ENCODE results near the gene NOL4L.

Gene NOL4L

DNA sequence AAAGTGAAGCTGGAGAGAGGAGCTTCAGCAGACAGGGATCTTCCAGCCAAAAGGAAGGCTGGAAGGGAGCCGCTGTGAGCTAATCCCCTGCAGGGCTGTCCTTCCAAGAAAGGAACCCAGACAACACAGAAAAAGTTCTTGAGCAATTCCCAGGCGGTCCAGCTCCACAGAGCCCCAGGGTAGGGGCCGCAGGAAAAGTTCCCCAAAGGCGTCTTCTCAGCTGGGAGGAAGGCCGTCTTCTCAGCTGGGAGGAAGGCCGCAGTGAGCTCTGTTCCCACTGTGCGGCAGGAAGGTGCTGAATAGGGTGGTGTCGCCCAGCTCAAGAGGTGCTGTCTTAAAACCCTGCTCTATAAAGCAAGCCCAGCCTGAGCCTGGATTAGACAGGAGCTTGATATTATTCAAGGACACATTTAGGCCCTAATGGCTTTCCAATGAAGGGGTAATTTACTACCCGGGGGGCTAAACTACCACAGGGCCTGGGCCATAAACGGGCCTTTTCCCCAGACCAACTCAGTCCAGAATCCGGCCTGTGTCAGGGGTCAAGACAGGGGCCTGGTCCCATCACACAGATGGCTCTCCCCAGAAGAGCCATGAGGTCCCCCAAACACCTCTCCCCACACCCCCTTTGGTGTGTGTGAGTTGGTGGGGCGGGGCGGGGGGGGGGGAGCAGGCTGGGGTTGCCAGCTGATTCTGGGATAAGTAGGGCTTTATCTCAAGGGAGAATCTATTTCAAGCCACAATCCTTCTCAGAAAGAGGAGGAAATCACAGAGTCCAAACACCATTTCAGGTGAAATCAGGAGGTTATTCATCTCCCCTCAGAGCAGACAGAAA, 103.6 kb downstream of the NOL4L start:
- DNase-seq = no peak

DNA sequence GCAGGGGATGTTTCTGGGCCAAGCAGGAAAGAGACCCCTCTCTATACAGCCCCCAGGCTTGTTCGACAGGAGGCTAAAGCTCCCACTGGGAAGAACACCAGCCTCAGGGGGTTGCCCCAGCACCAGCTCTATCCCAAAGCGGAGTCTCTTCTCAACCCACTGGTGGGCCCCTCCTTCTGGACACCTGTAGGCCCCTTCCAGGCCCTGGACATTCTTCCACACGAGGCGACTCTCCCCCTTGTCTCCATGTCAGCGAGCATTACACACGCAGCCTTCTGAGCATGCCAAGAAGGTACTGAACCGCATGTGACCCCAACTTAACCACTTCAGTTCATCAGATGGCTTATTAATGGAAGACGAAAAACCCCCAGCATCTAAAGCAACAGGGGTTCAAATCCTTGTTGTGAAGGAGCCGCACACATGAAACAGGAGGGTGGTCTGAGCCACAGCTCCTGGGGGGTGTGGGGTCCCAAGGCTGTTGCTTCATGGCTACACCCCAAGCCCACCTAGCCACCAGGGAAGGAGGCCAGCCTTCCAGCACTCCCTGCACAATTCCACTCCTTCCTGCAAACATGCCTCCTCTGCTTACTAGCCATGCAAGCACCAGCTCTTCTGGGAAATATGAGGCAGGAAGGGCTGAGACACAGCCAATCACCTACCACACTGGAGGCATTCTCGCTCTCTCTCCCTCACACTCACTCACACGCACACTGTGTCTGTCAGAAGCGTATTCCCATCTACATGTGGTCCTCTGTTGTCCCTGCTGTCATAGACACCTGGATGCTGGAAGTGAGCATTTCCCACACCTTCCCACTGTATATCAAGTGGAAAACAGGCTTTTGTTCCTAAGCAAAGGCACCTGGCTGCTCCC, 104.5 kb downstream of the NOL4L start:
- DNase-seq = no peak

DNA sequence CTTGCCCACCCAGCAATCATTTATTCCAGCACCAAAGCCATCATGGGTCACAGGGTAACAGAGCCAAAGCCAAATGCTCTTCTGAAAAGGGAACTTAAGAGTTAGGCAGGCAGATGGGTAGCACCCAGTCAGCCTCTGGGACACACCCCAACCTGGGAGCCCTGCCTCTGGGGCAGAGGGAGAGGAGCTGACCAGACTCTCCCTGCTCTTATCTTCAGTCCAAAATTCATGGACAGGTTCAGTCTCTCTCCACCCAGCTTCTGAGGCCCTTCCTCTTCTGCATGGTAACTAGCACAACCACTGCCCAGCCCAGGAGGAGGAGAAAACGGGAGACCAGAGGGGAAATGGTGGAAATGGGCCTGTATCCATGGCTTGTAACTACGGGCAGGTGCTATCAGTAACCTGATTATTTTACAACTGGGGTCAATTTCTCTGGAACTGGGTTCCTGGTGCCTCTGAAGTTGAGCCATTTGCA, 105.4 kb downstream of the NOL4L start:
- DNase-seq = no peak

DNA sequence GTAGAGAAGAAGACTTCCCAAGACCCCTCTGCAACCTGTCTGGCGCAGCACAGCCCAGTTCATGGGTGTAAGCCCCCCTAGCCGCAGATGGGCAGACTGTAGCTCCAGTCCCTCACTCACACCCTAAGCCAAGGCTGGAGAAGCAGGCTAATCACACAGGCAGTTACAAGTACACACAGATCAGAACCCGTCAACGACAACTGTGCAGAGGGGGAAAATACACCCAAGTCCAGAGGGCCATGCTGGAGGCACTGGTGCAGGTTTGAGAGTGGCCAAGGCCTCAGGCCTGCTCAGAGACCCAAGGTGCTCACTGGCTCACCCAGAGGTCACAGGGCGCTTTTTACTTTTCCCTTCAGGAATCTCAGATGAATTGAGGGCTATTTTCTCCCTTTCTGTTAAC, 106.1 kb downstream of the NOL4L start:
- no peak for DNase-seq

DNA sequence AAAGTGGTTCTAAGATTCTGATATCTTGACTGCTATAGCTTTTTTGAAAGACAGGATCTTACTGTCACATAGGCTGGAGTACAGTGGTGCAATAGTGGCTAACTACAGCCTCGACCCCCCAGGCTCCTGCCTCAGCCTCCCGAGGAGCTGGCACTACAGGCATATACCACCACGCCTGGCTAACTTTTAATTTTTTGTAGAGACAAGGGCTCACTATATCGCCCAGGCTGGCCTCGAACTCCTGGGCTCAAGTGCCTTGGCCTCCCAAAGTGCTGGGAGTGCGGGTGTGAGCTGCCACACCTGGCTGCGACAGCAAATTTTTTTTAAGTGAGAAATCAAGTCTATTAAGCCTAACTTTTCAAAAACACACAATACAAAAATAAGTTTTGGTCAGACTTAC, 106.6 kb downstream of the NOL4L start:
- DNase-seq = no peak

DNA sequence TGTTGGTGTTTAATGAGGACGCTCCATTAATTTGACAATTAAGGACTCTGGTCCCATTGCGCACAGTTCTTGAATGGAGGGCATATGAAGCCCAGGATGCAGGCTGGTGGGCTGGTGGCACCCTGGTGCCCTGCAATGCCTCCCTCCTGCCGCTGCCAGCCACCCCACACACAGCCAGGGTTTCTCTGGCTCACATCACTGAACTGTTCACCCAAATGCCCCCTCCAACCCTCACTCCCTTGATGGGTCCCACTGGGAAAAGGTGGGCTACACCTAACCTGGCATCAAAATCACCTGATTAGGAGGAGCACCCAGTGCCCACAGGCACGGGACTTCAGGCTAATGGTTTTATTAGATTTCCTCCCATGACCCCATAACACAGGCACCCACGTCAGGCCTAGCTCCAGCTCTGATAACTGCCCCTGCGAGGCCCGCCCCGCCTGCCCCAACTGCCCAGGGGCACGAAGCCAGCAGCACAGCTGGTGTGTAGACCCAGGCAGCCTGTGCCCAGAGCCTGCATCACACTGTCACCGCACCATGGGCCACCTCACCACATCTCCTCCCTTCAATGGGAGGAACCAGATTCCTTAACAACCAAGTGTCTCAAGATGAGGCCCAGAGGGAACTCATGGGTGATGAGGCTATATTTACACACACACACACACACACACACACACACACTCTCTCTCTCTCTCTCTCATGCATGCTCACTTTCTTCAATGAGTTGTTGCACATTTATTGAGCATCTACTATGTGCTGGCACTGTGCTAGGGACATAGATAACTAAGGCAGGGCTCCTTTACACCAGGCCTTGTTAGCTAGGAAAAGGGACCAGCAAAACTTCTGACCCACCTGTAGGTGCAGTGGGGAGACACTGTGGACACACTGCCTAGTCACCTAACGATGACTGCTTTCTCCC, 107.3 kb downstream of the NOL4L start:
- DNase-seq = no peak

DNA sequence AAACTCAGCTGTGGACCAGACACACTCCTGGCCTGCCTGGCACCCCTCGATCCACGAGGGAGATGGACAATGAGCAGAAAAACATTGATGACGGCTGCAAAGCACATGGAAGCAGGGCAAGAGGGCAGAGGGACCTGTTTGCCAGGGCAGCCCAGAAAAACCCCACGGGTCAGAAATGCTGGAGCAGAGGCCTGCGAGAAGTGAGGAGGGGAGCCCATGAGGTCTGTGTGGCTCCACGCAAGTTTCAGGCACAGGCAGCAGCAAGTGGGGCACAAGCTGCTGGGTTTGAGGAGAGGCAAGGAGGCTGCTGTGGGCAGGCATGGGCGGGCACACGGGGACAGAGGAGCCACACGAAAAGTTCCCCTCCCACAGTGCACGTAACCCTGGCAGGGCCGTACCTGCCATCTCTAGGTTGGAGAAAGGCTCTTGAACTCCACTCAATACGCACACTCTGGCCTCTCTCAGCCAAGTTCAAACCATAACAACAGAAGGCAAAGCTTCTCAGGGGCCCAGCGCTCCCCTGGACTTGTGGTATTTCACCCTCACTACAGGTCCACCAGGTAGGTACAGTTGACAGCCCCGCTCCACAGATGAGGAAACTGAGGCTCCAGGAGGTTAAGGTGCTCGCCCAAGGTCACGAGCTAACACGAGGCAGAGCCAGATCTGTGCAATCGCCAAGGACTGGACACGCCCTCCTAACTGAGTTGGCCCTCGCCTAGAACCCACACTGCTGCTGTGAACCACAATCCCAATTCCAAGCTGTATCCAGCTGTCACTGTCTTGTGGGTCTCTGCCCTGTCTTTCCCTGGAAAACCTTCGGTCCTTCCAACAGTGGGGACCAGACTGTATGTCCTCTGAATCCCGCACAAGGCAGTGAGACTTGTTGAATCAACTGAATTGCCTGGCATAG, 108.2 kb downstream of the NOL4L start:
- no peak for DNase-seq

DNA sequence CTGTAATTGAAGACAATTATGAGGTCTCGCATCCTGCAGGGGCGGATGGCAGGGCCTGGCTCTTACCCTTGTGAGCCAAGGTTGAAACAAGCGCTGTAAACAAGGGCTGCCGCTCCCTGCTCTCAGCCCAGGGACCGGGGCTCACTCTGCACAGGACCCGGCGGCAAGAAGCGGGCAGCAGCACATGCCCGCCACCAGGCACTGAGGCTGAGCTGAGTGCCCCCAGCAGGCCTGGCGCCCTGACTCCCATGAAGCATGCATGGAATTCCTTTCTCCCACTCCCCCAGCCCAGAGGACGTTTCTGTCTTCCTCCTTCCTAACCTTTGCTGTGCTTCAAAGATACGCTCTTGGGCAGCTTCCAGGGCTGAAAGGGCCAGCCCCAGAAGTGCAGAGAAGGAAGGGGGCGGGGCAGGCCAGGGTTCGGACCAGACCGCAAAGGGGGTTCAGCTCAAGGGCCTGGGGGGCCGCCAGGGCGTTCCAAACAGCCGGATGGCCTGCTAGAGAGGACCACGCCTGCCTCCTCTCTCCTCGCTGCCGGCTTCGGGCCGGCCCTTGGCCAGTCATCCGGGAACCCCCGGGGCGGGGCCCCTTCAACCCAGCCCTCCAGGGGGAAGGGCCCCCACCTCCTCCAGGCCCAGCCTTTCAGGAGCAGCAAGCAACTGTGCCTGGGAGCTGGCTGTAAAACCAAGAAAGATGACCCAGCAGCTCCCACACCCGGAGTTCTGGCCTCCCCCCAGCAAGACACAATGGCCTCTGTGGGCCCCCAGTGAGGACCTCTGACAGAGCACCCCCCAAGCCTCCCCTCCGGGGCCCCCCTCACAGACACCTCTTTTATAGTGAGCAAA, 109.9 kb downstream of the NOL4L start:
- no peak for DNase-seq

DNA sequence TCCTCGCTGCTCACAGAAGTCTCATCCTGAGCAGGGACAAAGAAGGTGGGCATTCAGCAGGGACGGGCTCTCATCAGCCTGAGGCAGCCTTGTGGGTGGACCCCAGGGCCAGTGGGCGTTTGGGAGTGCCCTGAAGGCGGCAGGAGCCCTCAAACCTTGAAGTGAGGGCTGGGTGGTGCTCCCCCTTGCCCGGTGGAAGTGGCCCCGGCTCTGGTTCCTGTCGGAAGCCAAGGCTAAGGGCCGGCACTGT, 110.5 kb downstream of the NOL4L start:
- DNase-seq = no peak

DNA sequence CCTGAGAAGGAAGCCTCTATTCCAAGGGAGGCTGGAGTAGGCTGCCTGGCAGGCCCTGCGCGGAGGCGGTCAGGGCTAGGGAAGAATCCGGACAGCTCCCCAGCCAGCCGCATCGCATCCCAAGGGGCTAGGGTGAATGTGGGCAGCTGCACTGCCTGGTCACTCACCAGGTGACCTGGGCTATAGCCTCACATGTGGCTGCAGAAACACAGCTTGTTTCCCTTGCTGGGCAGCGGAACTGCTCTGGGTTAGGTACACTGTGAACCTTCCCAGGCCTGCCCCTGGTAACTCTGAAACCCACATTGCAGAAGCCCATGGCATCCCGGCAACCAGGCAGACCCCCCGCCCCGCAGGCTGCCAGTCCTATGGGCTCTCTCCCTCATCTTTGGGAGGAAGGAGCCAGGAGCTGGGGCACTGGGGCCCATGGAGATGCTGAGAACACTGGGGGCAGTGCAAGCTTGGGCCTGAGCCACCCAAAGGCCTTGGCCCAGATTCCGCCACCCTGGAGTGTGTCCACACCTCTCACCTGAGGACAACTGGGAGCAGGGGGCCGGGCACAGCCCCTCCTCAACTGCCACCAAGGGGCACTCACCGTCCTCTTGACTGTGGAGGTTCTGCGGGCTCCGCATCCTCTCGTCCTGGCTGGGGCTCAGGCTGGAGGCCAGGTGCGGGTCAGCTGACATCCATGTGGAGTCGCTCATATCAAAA, 111.0 kb downstream of the NOL4L start:
- DNase-seq = no peak

DNA sequence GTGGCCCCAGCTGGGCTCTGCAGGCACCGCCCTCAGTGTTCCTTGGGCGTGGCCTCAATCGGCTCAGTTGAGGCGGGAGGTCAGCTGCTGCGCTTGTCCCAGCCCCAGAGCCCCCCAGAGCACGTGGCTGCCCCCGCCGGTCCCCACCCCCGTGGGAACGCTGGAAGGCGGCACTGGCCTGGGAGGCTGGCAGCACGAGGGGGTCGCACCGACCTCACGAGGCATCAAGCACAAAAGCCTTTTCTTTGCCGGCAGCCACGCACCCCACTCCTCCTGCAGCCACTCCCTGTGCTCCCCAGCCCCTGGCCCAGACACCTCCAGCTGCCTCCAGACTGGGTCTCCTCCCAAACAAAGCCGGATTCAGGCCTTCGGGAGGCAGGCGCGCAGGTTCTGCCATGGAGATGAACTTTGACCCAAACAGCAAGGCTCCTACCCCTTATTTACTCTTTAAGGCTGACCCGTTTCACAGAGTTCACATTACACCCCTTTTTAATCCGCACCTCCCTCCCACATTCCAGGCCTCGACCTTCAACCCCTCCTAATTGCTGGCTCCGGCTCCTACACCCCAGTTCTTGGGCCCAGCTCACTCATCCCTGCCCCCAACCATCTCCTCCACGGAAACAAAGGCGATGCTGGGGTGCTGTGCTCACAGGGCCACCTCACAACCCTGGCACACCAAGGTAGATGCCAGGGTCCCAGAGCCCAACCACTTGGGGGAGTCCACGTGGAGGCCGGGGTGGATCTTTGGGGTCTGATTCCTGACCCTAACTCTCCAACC, 111.7 kb downstream of the NOL4L start:
- DNase-seq = no peak

DNA sequence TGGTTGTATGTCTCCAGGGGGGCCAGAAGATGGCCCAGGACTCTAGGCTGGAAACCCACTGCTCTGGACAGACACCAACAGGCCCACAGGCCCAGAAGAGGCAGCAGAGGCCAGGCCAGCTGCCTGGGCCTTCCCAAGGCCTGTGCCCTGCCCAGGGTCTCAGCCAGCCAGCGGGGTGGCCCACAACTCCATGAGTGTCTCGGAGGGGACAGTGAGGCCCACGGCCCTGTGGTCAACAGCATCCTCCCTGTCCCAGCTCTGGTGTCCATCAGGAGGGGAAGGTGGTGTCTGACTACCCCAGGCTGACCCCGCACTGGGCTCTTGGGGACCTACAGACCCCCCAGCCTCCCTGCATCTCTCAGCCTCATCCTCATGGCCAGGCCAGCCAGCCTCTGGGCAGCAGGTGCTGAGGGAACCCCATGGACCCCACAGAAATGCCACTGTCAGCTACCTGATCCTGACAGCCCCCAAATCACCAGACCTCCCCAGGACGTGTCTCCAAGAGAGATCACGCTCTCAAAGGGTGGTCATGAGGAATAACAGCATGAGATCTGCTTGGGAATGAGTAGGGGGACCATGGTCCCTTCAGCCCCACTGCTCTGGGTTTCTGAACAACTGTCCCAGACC, 112.4 kb downstream of the NOL4L start:
- no peak for DNase-seq

DNA sequence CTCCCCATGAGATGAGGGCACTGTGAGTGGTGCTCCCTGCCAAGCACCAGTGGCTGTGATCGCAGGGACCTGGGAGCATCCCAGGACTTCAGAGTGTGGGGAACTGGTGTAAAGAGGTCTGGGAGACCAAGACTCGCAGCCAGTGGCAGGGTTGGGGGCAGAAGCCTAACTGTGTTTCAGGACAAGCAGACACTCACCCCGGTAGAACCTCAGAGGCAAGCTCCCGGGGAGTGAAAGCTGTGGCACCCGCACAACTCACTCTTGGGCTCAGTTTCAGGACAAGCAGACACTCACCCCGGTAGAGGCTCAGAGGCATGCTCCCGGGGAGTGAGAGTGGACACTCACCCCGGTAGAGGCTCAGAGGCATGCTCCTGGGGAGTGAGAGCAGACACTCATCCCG, 114.2 kb downstream of the NOL4L start:
- no peak for DNase-seq

DNA sequence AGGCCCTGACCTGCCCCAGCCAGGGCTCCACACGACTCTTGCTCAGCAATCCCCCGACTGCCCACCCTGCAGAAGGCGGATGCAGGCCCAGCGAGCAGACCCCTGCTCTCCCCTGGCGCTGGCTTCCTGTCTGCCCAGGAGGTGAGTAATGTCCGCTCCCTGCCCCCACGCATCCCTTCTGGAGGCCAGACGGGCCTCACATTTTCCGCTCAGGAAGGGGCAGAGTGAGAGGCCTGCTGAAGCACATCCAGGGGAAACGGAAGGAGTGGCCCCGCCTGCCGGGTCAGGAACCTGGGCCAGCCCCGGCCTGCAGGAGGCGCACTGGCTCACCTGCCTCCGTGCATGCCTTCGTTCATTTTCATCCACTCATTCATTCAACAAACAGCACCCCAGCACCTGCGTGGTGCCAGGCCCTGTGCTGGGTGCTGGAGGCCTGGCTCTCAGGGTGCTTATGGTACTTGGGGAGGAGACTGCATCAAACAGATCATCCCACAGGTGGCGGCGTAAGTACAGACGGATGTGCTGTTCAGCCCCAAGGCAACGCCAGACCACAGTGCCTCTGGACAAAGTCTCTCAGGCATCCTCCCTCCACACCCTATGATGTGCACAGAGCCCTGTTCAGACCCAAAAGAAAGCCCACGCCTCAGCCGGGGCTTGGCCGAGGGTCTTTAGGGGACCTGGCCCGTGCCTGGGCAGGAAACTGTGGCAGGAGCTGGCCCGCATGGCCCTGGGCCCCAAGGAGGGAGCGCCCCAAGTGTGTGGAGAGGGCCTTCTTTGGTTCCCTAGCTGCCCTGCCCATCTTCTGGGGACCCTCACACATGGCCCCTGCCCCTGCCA, 114.9 kb downstream of the NOL4L start:
- DNase-seq = no peak

DNA sequence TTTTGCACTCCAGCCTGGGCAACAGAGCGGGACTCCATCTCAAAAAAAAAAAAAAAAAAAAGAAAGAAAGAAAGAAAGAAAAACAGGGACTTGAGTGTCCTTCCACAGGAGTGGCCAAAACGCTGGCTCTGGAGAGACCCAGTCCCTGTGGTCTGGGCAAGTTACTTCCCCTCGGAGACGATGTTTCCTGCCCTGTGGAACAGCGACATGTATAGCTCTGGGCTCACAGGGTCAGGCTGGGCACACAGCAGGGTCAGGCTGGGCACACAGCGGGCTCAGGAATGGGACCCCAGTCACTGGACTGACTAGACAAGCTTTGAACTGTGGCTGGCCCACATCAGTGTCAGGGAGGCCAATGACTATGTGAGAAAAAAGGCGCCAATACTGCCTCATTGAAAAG, 116.3 kb downstream of the NOL4L start:
- no peak for DNase-seq

DNA sequence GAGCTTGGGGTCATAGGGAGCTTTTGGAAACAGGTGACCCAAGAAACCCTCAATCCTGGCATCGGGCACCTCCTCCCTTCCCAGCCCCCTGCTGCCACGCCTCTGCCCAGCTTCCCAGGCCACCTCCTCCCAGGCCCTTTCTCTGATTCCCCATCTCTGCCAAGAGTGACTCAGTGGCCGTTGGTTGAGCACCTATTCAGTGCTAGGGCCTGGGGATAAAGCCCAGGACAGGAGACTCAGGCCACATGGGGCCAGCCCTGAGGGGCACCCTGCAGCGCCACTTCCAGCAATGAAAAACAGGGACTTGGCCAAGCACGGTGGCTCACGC, 116.9 kb downstream of the NOL4L start:
- DNase-seq = no peak

DNA sequence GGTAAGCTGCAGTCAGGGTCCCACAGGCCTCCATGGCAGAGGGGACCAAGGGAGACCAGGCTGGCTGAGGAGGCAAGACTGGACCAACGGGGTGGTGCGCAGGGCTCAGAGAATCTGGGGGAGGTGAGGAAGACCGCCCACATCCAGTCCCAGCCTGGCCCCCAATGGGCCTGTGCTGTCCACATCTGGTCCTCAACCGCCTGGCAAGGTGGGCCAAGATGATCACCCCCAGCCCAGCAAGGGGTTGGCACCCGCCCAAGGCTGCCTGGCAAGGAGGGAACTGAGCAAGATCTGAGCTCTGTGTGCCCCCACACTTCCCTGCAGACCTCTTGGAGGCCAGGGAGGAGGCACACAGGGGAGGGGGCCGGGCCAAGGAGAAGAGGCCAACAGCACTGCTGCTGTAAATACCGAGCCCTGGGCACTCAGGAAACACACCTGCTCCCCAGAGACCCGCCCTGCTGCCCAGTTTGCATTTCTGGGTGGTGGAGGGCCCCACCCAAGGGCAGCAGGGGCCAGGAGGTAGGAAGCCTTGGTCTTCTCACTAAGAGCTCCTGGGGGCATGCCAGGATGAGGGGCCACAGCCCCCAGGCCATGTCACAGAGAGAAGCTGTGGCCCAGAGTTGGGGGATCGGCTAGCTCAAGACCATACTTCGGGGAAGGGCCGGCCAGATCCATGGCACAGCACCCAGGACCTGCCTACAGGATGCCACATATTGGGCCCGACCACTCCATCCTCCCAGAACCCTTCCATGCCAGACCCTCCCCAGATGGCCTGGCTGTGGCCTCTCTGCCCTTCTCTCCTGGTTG, 117.4 kb downstream of the NOL4L start:
- DNase-seq = no peak
